Osteocyte (in vitro differentiated cells): ENCODE results near the gene URB2. TPM values are rescaled to one million over a fixed set of nuclear protein-coding genes. Genes with fewer than 3 reads are reported as not detected.
A peak's percentile ranks its signal among the peaks of the same experiment; 100 is the strongest.

Source experiments
- DNase-seq: peaks from one replicate; pipeline ENCODE4 v3.0.0; 2021; ENCODE audit warnings: mixed read lengths; ENCODE audit not compliant: unreplicated experiment; ENCODE audit errors: extremely low spot score
- H3K27ac Mint-ChIP-seq: one replicate; pipeline ENCODE4 v1.8.0; 2021; ENCODE audit warnings: mild to moderate bottlenecking, mixed read lengths; ENCODE audit not compliant: unreplicated experiment
- H3K27me3 Mint-ChIP-seq: one replicate; pipeline ENCODE4 v1.8.0; 2021; ENCODE audit warnings: mixed read lengths; ENCODE audit not compliant: unreplicated experiment
- H3K36me3 Mint-ChIP-seq: one replicate; pipeline ENCODE4 v1.8.0; 2021; ENCODE audit warnings: mixed read lengths; ENCODE audit not compliant: unreplicated experiment
- H3K4me1 Mint-ChIP-seq: one replicate; pipeline ENCODE4 v1.8.0; 2021; ENCODE audit warnings: mixed read lengths; ENCODE audit not compliant: unreplicated experiment
- H3K4me3 Mint-ChIP-seq: one replicate; pipeline ENCODE4 v1.8.0; 2021; ENCODE audit warnings: mild to moderate bottlenecking, moderate library complexity, mixed read lengths; ENCODE audit not compliant: unreplicated experiment
- H3K9me3 Mint-ChIP-seq: one replicate; pipeline ENCODE4 v1.8.0; 2021; ENCODE audit warnings: mixed read lengths; ENCODE audit not compliant: unreplicated experiment
- CTCF ChIP-seq: fragments of 200-600 bp; sonication (generic); IDR thresholded peaks from 2 replicates; pipeline ENCODE4 v1.5.0; 2021; ENCODE audit warnings: antibody characterized with exemption, mild to moderate bottlenecking, moderate library complexity
- total RNA-seq: library from RNA; stranded (reverse); gene quantifications from 2 replicates; pipeline ENCODE4 v1.2.1, GENCODE V29; 2021

URB2 gene
- total RNA-seq, 1 donor from 2014 or later: 11.1 TPM

DNA sequence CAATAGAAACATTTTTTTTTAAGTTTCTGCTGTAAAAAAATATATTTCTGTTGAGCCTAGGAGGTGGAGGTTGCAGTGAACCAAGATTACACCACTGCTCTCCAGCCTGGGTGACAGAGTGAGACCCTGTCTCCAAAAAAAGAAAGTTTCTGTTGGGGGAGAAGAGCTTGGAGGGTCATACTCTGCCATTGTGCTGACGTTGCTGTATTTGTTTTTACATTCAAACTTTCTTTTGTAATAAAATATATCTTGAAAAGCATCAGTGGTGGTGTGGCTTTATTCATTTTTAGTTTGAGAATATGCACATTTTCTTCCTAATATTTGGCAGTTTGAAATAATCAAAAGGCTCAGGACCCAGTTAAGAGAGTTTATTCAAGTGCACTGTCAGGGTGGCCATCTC is 64.6 kb downstream of the URB2 start:
- H3K36me3 Mint-ChIP-seq: peaks cover 4% of the 10 kb centered on the region
- H3K27me3 Mint-ChIP-seq: no peaks in the 10 kb centered on the region
- H3K4me1 Mint-ChIP-seq: peaks cover 38% of the 10 kb centered on the region
- peaks cover 6% of the 10 kb centered on the region for H3K9me3 Mint-ChIP-seq
- no peak overlapping the region for H3K27ac Mint-ChIP-seq
- no peak for DNase-seq
- TF ChIP-seq CTCF: no peak
- no peak overlapping the region for H3K4me3 Mint-ChIP-seq

- no peaks in the 10 kb centered on the region for H3K36me3 Mint-ChIP-seq
- no peaks in the 10 kb centered on the region for H3K9me3 Mint-ChIP-seq
- no peak overlapping the region for H3K4me3 Mint-ChIP-seq
- H3K4me1 Mint-ChIP-seq: peaks cover 35% of the 10 kb centered on the region
- TF ChIP-seq CTCF: no peak
- no peak for DNase-seq
- no peak overlapping the region for H3K27ac Mint-ChIP-seq
- H3K27me3 Mint-ChIP-seq: no peaks in the 10 kb centered on the region
Measured at GRCh38 chr1:229691362-229691761, 65.3 kb downstream of the URB2 start.

- no peaks in the 10 kb centered on the region for H3K27me3 Mint-ChIP-seq
- no peak overlapping the region for H3K4me3 Mint-ChIP-seq
- peaks cover 32% of the 10 kb centered on the region for H3K4me1 Mint-ChIP-seq
- H3K27ac Mint-ChIP-seq: peak overlapping the region; percentile 90
- TF ChIP-seq CTCF: no peak
- H3K9me3 Mint-ChIP-seq: no peaks in the 10 kb centered on the region
- DNase-seq: no peak
- no peaks in the 10 kb centered on the region for H3K36me3 Mint-ChIP-seq
Measured at GRCh38 chr1:229693129-229693900, 67.3 kb downstream of the URB2 start.

- peak; percentile 88 for DNase-seq
- no peaks in the 10 kb centered on the region for H3K9me3 Mint-ChIP-seq
- no peaks in the 10 kb centered on the region for H3K36me3 Mint-ChIP-seq
- H3K4me1 Mint-ChIP-seq: peaks cover 35% of the 10 kb centered on the region
- no peak overlapping the region for H3K4me3 Mint-ChIP-seq
- peak overlapping the region; percentile 90 for H3K27ac Mint-ChIP-seq
- H3K27me3 Mint-ChIP-seq: no peaks in the 10 kb centered on the region
- no peak for TF ChIP-seq CTCF
Measured at GRCh38 chr1:229694053-229694693, 68.1 kb downstream of the URB2 start.

DNA sequence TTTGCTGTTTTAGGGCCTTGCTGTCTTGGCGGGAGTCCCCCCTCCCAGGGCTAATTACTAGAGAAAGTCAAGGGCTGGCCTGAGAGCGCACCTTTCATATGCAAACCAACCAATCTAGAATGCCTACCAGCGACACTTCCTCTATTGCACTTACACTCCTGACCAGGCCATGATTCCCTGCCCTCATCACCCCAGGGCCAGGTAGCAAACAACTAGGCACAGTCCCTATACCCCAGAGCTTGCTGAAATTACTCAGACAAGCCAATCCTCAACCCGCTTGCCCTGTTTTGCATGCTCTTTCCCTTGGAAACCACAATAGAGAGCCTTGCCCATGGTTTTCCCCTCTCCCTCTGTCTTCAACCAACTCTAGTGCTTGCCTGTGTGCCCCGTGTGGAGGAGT is 70.3 kb downstream of the URB2 start:
- H3K36me3 Mint-ChIP-seq: no peaks in the 10 kb centered on the region
- no peak for TF ChIP-seq CTCF
- no peak overlapping the region for H3K27ac Mint-ChIP-seq
- H3K9me3 Mint-ChIP-seq: peaks cover 4% of the 10 kb centered on the region
- peaks cover 56% of the 10 kb centered on the region for H3K4me1 Mint-ChIP-seq
- no peaks in the 10 kb centered on the region for H3K27me3 Mint-ChIP-seq
- no peak for DNase-seq
- no peak overlapping the region for H3K4me3 Mint-ChIP-seq
